WERI-Rb-1 (cell line): ENCODE measurements around the gene UST.

ENCODE experiments used
- DNase-seq: peaks from one replicate; pipeline ENCODE4 v3.0.0-alpha.2; 2020
- H3K27ac ChIP-seq: fragments of 250-450 bp; sonication (Bioruptor Pico); 2 replicates; pipeline ENCODE4 v1.5.1; 2020; ENCODE audit warnings: mild to moderate bottlenecking, moderate library complexity
- H3K27me3 ChIP-seq: fragments of 250-450 bp; sonication (Bioruptor Pico); 2 replicates; pipeline ENCODE4 v1.5.1; 2021; ENCODE audit warnings: mild to moderate bottlenecking, low read depth, moderate library complexity; ENCODE audit not compliant: insufficient read depth, severe bottlenecking
- H3K36me3 ChIP-seq: fragments of 250-450 bp; sonication (Bioruptor Pico); 2 replicates; pipeline ENCODE4 v1.5.1; 2020; ENCODE audit warnings: mild to moderate bottlenecking, moderate library complexity
- H3K4me3 ChIP-seq: 2 replicates; pipeline ENCODE4 v1.5.1; 2011; ENCODE audit warnings: low read depth, mild to moderate bottlenecking, control low read depth, low read length
- H3K9me3 ChIP-seq: fragments of 250-450 bp; sonication (Bioruptor Pico); 2 replicates; pipeline ENCODE4 v1.5.1; 2021; ENCODE audit warnings: mild to moderate bottlenecking, moderate library complexity; ENCODE audit not compliant: severe bottlenecking
- TF ChIP-seq, protein P1 (sequence below): IDR thresholded peaks from 2 replicates; pipeline ENCODE4 v1.5.1; 2011; ENCODE audit warnings: low read depth, mild to moderate bottlenecking, control low read depth, inconsistent platforms, low read length

UST gene

DNA sequence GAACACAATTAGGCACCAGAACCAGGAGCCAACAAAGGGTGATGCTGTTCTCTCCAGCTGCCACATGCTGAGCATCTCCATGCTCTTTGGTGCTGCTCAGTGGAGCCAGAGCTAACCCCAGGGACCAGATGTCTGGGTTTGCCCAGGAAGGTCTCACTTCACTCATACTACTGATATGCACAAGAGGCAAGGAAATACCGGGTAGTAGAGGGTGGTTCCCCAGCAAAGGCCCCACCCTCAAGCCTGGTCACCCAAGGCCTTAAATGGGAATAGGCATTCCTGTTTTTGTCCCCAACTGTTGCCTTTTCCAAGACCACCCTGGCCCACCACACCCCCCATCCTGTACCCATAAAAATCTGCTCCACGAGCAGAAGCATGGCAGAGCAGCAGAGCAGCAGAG lies 366.1 kb downstream of the UST start:
- Histone ChIP-seq H3K36me3 (no peaks in the 10 kb centered on the region), H3K4me3 (no peak overlapping the region), H3K27me3 (no peaks in the 10 kb centered on the region), H3K9me3 (no peaks in the 10 kb centered on the region), H3K27ac (no peak overlapping the region)
- DNase-seq, result no peak
- TF ChIP-seq, protein P1, sequence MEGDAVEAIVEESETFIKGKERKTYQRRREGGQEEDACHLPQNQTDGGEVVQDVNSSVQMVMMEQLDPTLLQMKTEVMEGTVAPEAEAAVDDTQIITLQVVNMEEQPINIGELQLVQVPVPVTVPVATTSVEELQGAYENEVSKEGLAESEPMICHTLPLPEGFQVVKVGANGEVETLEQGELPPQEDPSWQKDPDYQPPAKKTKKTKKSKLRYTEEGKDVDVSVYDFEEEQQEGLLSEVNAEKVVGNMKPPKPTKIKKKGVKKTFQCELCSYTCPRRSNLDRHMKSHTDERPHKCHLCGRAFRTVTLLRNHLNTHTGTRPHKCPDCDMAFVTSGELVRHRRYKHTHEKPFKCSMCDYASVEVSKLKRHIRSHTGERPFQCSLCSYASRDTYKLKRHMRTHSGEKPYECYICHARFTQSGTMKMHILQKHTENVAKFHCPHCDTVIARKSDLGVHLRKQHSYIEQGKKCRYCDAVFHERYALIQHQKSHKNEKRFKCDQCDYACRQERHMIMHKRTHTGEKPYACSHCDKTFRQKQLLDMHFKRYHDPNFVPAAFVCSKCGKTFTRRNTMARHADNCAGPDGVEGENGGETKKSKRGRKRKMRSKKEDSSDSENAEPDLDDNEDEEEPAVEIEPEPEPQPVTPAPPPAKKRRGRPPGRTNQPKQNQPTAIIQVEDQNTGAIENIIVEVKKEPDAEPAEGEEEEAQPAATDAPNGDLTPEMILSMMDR, result no peak

DNA sequence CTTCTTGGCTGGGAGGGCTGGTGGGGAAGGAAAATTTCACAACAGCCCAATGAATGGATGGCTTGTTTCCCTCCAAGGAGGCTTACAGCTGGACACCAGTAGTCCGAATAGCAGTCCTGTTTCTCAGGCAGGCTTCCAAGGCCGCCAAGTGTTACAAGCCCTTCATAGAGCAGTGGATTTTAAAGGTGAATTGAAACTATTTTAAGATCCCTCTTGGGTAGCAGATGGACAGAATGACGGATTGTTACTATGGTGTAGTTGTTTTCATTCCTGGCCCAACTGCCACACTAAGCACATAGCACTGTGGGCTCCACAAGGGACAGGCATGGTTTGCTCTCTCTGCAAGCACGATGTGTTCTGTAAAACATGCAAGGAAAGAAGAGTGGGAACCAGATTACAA lies 367.3 kb downstream of the UST start:
- H3K27me3 ChIP-seq, result no peaks in the 10 kb centered on the region
- DNase-seq, result no peak
- no peaks in the 10 kb centered on the region for H3K9me3 ChIP-seq
- no peaks in the 10 kb centered on the region for H3K36me3 ChIP-seq
- no peak overlapping the region for H3K4me3 ChIP-seq
- TF ChIP-seq, protein P1, result no peak
- no peak overlapping the region for H3K27ac ChIP-seq

DNA sequence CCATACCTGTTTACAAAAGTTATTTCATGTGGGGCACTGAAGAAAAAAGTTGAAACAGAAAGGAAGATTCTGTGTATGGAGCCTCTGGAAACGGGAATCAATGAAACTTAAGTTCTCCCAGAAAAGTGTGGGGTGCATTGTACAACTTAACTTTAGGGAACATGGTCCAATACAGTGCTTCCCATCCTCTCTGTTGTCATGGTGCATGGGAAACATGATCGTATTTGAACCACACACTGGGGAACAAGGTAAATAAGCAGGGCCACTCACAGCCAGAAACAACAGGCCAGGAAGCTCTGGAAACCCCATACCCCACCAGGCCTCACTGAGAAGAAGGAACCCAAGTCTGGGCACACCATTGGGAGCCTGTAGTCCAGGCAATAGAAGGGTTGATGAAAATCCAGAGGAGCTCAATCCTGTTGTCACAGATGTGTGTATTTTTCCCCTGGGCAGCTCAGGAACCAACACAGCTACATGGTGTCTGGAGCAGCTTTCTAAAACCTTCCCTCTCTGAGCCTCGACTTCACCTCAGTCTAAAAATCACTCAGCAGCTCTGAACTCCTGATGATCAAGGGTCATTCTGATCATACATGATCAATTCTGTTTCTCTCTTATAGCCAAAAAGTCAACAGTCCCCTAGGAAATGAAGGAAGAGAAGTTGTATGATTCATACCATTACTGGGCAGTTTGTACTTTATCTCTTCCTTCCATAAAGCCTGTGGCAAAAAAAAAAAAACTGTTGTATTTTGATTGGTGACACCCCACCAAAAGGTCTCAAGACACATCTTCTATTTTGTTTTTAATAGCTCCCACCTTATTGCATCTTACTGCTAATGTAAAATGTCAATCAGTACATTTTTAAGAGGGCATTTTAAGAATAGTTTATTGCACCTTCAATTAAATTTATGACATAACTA lies 372.2 kb downstream of the UST start:
- TF ChIP-seq, protein P1, result no peak
- H3K27me3 ChIP-seq, result no peaks in the 10 kb centered on the region
- H3K27ac ChIP-seq, result no peak overlapping the region
- no peaks in the 10 kb centered on the region for H3K9me3 ChIP-seq
- H3K4me3 ChIP-seq, result no peak overlapping the region
- DNase-seq, result no peak
- H3K36me3 ChIP-seq, result no peaks in the 10 kb centered on the region

DNA sequence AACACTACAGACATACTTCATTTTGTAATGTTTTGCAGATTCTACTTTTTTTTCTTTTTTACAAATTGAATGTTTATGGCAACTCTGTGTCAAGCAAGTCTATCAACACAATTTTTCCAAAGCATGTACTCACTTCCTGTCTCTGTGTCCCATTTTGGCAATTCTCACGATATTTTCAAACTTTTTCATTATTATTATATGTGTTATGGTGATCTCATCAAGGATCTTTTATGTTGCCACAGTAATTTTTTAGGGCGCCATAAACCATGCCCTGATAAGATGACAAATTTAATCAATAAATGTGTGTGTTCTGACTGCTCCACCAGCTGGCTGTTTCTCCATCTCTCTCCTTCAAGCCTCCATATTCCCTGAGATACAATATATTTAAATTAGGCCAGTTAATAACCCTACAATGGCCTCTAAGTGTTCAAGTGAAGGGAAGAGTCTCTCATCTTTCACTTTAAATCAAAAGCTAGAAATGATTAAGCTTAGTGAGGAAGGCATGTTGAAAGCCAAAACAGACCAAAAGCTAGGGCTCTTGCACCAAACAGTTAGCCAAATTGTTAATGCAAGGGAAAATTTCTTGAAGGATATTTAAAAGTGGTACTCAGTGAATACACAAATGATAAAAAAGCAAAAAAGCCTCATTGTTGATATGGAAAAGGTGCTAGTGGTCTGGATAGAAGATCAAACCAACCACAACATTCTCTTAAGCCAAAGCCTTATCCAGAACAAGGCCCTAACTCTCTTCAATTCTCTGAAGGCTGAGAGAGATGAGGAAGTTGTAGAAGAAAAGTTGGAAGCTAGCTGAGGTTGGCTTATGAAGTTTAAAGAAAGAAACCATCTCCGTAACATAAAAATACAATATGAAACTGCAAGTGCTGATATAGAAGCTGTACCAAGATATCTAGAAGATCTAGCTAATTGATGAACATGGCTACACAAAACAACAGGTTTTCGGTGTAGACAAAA lies 376.3 kb downstream of the UST start:
- no peaks in the 10 kb centered on the region for H3K9me3 ChIP-seq
- no peak overlapping the region for H3K4me3 ChIP-seq
- no peak for DNase-seq
- no peaks in the 10 kb centered on the region for H3K27me3 ChIP-seq
- no peaks in the 10 kb centered on the region for H3K36me3 ChIP-seq
- no peak overlapping the region for H3K27ac ChIP-seq
- TF ChIP-seq, protein P1, result no peak

- Histone ChIP-seq H3K36me3 (no peaks in the 10 kb centered on the region), H3K27me3 (no peaks in the 10 kb centered on the region), H3K27ac (no peak overlapping the region), H3K4me3 (no peak overlapping the region), H3K9me3 (no peaks in the 10 kb centered on the region)
- TF ChIP-seq, protein P1, result no peak
- DNase-seq, result no peak
Observed at GRCh38 chr6:149125309-149125708, 378.5 kb downstream of the UST start.
